A673 (cell line): ENCODE results near the gene NFKBIE. TPM values are rescaled to one million over a fixed set of nuclear protein-coding genes. Genes with fewer than 3 reads are reported as not detected.

Experiments
- BruUV-seq: library from RNA; stranded (reverse); fragments of 400-500 nt; replicated peaks from 2 replicates; lab custom pipeline; 2021; lab: Mats Ljungman, UMichigan
- CTCF ChIA-PET: fragments of 300-600 bp; sonication (Branson Sonifier 250); formaldehyde crosslinking; loops from one replicate; lab custom pipeline; 2022; ENCODE audit warnings: antibody characterized with exemption; lab: Charles Lee
- POLR2A ChIA-PET: fragments of 300-600 bp; sonication (Branson Sonifier 250); formaldehyde crosslinking; loops from one replicate; lab custom pipeline; 2022; ENCODE audit warnings: antibody characterized with exemption; ENCODE audit not compliant: low non-redundant PET; lab: Charles Lee
- DNase-seq: peaks from one replicate; pipeline ENCODE4 v3.0.0-alpha.2; 2015; ENCODE audit warnings: low spot score
- H3K27ac ChIP-seq: fragments of 200-600 bp; sonication (generic); 2 replicates; pipeline ENCODE4 v1.5.1; 2016; ENCODE audit warnings: mixed run types, low read depth, mild to moderate bottlenecking, mixed read lengths, antibody characterized with exemption, low read length; ENCODE audit not compliant: poor library complexity, severe bottlenecking
- H3K27me3 ChIP-seq: fragments of 200-600 bp; sonication (generic); replicated peaks from 2 replicates; pipeline ENCODE4 v1.6.1; 2017; ENCODE audit warnings: mixed run types, low read depth, mild to moderate bottlenecking, mixed read lengths, antibody characterized with exemption, low read length; ENCODE audit not compliant: insufficient read depth, poor library complexity
- H3K36me3 ChIP-seq: fragments of 200-600 bp; sonication (generic); 2 replicates; pipeline ENCODE4 v1.6.1; 2016; ENCODE audit warnings: mixed run types, mild to moderate bottlenecking, mixed read lengths, antibody characterized with exemption, low read length; ENCODE audit not compliant: insufficient read depth, poor library complexity, severe bottlenecking
- H3K4me1 ChIP-seq: fragments of 200-600 bp; sonication (generic); 2 replicates; pipeline ENCODE4 v1.6.1; 2017; ENCODE audit warnings: mixed run types, mild to moderate bottlenecking, mixed read lengths, antibody characterized with exemption, low read length; ENCODE audit not compliant: insufficient read depth, poor library complexity, severe bottlenecking
- H3K4me3 ChIP-seq: fragments of 200-600 bp; sonication (generic); 2 replicates; pipeline ENCODE4 v1.5.1; 2016; ENCODE audit warnings: low read depth, mixed run types, mild to moderate bottlenecking, mixed read lengths, low read length; ENCODE audit not compliant: poor library complexity, severe bottlenecking
- H3K9me3 ChIP-seq: fragments of 200-600 bp; sonication (generic); 2 replicates; pipeline ENCODE4 v1.6.1; 2016; ENCODE audit warnings: mixed run types, low read depth, mild to moderate bottlenecking, mixed read lengths, antibody characterized with exemption, low read length; ENCODE audit not compliant: poor library complexity, severe bottlenecking
- EZH2 ChIP-seq: fragments of 200-600 bp; sonication (generic); IDR thresholded peaks from 2 replicates; pipeline ENCODE4 v1.6.1; 2017; ENCODE audit warnings: borderline replicate concordance, low read depth, mild to moderate bottlenecking, mixed read lengths, antibody characterized with exemption, low read length; ENCODE audit not compliant: poor library complexity, severe bottlenecking
- intact Hi-C: fragments of 100-400 bp; cut with micrococcal nuclease; formaldehyde crosslinking; loops from one replicate; pipeline ENCODE4 v1.10.0; 2022; ENCODE audit not compliant: unreplicated experiment
- total RNA-seq: library from RNA; stranded (reverse); gene quantifications from 2 replicates; pipeline ENCODE4 v1.2.3, GENCODE V29; 2021
- TF ChIP-seq, protein P1 (sequence below): fragments of 300-800, 200-600 bp; sonication (generic); conservative IDR thresholded peaks from 2 replicates; pipeline ENCODE4 v1.5.1; 2017; ENCODE audit warnings: low read depth, mild to moderate bottlenecking, antibody characterized with exemption, low read length, moderate library complexity, mixed read lengths

NFKBIE gene
- total RNA-seq, 1 experiment from 2014 or later: 5.2 TPM

DNA sequence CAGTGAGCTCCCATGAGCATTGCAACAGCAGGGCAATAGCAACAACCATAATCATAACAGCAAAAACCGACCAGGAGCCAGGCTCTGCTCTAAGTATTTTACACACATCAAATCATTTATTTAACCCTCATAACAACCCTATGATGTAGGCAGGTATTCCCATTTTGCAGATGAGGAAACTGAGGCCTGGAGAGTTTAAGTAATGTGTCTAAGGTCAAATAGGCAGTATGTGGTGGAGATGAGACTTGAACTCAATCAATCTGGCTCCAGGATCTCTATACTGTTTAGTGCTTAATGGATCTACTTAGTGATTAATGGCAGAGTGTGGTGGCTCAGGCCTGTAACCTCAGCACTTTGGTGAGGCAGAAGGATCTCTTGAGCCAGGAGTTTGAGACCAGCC, 8.3 kb upstream of the NFKBIE start:
- TF ChIP-seq EZH2: no peak
- TF ChIP-seq, protein P1, sequence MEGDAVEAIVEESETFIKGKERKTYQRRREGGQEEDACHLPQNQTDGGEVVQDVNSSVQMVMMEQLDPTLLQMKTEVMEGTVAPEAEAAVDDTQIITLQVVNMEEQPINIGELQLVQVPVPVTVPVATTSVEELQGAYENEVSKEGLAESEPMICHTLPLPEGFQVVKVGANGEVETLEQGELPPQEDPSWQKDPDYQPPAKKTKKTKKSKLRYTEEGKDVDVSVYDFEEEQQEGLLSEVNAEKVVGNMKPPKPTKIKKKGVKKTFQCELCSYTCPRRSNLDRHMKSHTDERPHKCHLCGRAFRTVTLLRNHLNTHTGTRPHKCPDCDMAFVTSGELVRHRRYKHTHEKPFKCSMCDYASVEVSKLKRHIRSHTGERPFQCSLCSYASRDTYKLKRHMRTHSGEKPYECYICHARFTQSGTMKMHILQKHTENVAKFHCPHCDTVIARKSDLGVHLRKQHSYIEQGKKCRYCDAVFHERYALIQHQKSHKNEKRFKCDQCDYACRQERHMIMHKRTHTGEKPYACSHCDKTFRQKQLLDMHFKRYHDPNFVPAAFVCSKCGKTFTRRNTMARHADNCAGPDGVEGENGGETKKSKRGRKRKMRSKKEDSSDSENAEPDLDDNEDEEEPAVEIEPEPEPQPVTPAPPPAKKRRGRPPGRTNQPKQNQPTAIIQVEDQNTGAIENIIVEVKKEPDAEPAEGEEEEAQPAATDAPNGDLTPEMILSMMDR: no peak
- Histone ChIP-seq H3K4me3 (no peak overlapping the region), H3K27me3 (no peaks in the 10 kb centered on the region), H3K4me1 (peaks cover 5% of the 10 kb centered on the region), H3K9me3 (no peaks in the 10 kb centered on the region), H3K27ac (no peak overlapping the region), H3K36me3 (no peaks in the 10 kb centered on the region)
- ChIA-PET CTCF (no interaction called here), POLR2A (interaction anchor here (0.6 kb wide), 1 partner anchor 22 kb away, joined by 4 read pairs; no protein-coding TSS in a partner anchor)
- intact Hi-C loops: no loop called here
- BruUV-seq: no TSS peak
- DNase-seq: no peak

DNA sequence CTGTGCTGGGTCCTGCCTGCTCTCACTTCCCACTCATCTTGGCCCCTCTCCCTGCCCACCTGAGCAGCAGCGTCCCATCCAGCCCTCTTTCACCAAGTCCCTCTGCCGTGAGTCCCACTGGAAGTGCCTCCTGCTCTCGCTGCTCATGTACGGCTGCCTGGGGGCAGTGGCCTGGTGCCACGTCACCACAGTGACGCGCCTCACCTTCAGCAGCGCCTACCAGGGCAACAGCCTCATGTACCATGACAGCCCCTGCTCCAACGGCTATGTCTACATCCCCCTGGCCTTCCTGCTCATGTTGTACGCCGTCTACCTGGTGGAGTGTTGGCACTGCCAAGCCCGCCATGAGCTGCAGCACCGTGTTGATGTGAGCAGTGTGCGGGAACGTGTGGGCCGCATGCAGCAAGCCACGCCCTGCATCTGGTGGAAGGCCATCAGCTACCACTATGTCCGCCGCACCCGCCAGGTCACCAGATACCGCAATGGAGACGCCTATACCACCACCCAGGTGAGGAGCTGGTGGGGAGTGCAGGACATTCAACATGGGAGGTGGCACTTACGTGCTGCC, 7.7 kb upstream of the NFKBIE start:
- no peak for TF ChIP-seq EZH2
- TF ChIP-seq, protein P1: no peak
- no peak for DNase-seq
- no TSS peak for BruUV-seq
- intact Hi-C loops: no loop called here
- Histone ChIP-seq H3K27ac (no peak overlapping the region), H3K36me3 (no peaks in the 10 kb centered on the region), H3K27me3 (no peaks in the 10 kb centered on the region), H3K4me1 (peaks cover 8% of the 10 kb centered on the region), H3K4me3 (no peak overlapping the region), H3K9me3 (no peaks in the 10 kb centered on the region)
- CTCF ChIA-PET: no interaction called here
- POLR2A ChIA-PET: interaction anchor here (0.6 kb wide), 1 partner anchor 21 kb away, joined by 4 read pairs; no protein-coding TSS in a partner anchor

DNA sequence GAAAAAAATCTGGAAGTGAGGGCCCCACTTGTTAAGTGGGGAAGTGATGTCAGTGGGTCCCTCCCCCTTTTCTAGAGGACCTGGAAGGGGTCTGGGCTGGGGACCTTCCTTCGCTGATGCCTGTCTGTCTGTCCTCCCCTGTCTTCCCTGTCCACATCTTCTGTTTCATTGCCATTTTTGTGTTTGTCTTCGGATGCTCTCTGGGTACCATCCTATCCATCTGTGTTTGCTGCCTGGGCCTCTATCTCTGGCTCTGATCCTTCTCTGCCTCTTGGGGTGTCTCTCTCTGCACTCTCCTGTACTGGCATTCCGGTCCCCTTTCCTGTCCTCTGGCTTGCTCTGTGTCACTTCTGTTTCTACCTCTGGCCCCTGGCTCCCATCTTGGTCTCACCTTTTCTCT, 7.2 kb upstream of the NFKBIE start:
- Histone ChIP-seq H3K27ac (no peak overlapping the region), H3K9me3 (no peaks in the 10 kb centered on the region), H3K4me3 (no peak overlapping the region), H3K4me1 (peaks cover 8% of the 10 kb centered on the region), H3K36me3 (no peaks in the 10 kb centered on the region), H3K27me3 (no peaks in the 10 kb centered on the region)
- ChIA-PET POLR2A (no interaction called here), CTCF (no interaction called here)
- intact Hi-C loops: no loop called here
- TF ChIP-seq, protein P1: no peak
- TF ChIP-seq EZH2: no peak
- no TSS peak for BruUV-seq
- DNase-seq: no peak
